GM10248 (cell line): Measurements from ENCODE around the gene RIC8A.

Experiments used
- CTCF ChIA-PET: fragments of 300-600 bp; sonication (Branson Sonifier 250); formaldehyde crosslinking; extraction: SDS; loops from one replicate; lab custom pipeline; 2021; ENCODE audit warnings: antibody characterized with exemption; lab: Yijun Ruan, JAX
- POLR2A ChIA-PET: fragments of 350-650 bp; sonication (Branson Sonifier 250); formaldehyde crosslinking; extraction: SDS; loops from one replicate; lab custom pipeline; 2020; ENCODE audit warnings: antibody characterized with exemption; lab: Yijun Ruan, JAX
- DNase-seq: peaks from one replicate; pipeline ENCODE4 v3.0.0; 2012; ENCODE audit errors: extremely low spot score
- CTCF ChIP-seq: IDR thresholded peaks from 2 replicates; pipeline ENCODE4 v1.5.1; 2012; ENCODE audit warnings: mild to moderate bottlenecking, low read depth; ENCODE audit errors: extremely low read depth, missing control alignments, control extremely low read depth

RIC8A gene

GRCh38 chr11:209275-210121, 2.0 kb downstream of the RIC8A start:
- ChIA-PET CTCF (interaction anchor here (1.0 kb wide), 1 partner anchor 146 kb away, joined by 3 read pairs; no protein-coding TSS in a partner anchor), POLR2A (no interaction called here)
- DNase-seq: no peak
- no peak for TF ChIP-seq CTCF

- CTCF ChIA-PET: no interaction called here
- POLR2A ChIA-PET: no interaction called here
- no peak for DNase-seq
- TF ChIP-seq CTCF: no peak
Observed at GRCh38 chr11:210122-210802, 2.8 kb downstream of the RIC8A start.

GRCh38 chr11:210803-211180, 3.3 kb downstream of the RIC8A start:
- no peak for DNase-seq
- no peak for TF ChIP-seq CTCF
- CTCF ChIA-PET: no interaction called here
- POLR2A ChIA-PET: no interaction called here

GRCh38 chr11:211295-211694, 3.8 kb downstream of the RIC8A start:
- no peak for DNase-seq
- POLR2A ChIA-PET: no interaction called here
- CTCF ChIA-PET: interaction anchor here (1.0 to 1.7 kb wide), 2 partner anchors 10 to 39 kb away, joined by 3 to 6 read pairs; no protein-coding TSS in a partner anchor
- TF ChIP-seq CTCF: no peak

- no peak for DNase-seq
- no peak for TF ChIP-seq CTCF
- ChIA-PET POLR2A (no interaction called here), CTCF (interaction anchor here (1.0 to 1.9 kb wide), 3 partner anchors 10 to 46 kb away, joined by 3 to 6 read pairs (median 4); no protein-coding TSS in a partner anchor)
Observed at GRCh38 chr11:211741-212140, 4.2 kb downstream of the RIC8A start.
